HG03108 (cell line): ENCODE results near the gene TPSB2.
"Not testable (repeated sequence)": the region's sequence is repeated elsewhere in the genome, so short reads cannot be mapped to it uniquely, and the experiment has no call there.

Experiments
- ATAC-seq: cut with Tn5 transposase; IDR thresholded peaks from one replicate; pipeline ENCODE4 v1.9.1; 2021; ENCODE audit warnings: moderate library complexity; ENCODE audit not compliant: unreplicated experiment

The TPSB2 gene

GRCh38 chr16:1243907-1244850 lies 14.2 kb upstream of the TPSB2 start:
- not testable (repeated sequence) for ATAC-seq

- not testable (repeated sequence) for ATAC-seq
Observed at GRCh38 chr16:1243363-1243762, 13.4 kb upstream of the TPSB2 start.

- not testable (repeated sequence) for ATAC-seq
Observed at GRCh38 chr16:1241081-1241480, 11.1 kb upstream of the TPSB2 start.

- ATAC-seq: not testable (repeated sequence)
Observed at GRCh38 chr16:1240436-1240835, 10.5 kb upstream of the TPSB2 start, which contains the start of gene TPSAB1. Gene TPSAB1, plus strand, starts transcription at chr16:1240705. Its CDS starts 234 bp downstream, at chr16:1240939.

GRCh38 chr16:1239575-1239974 lies 9.6 kb upstream of the TPSB2 start:
- ATAC-seq: not testable (repeated sequence)

GRCh38 chr16:1238909-1239308 lies 8.9 kb upstream of the TPSB2 start:
- ATAC-seq: not testable (repeated sequence)

GRCh38 chr16:1237990-1238389 lies 8.0 kb upstream of the TPSB2 start:
- no peak for ATAC-seq

GRCh38 chr16:1236659-1237058 lies 6.7 kb upstream of the TPSB2 start:
- not testable (repeated sequence) for ATAC-seq

- ATAC-seq: not testable (repeated sequence)
Observed at GRCh38 chr16:1232049-1232748, 2.2 kb upstream of the TPSB2 start.

GRCh38 chr16:1231301-1231700 lies 1.3 kb upstream of the TPSB2 start:
- not testable (repeated sequence) for ATAC-seq

- ATAC-seq: not testable (repeated sequence)
Observed at GRCh38 chr16:1230471-1231212, 658 bp upstream of the TPSB2 start.

- not testable (repeated sequence) for ATAC-seq
Observed at GRCh38 chr16:1229476-1229875, 508 bp downstream of the TPSB2 start.

GRCh38 chr16:1228227-1228626 lies 1.8 kb downstream of the TPSB2 start:
- not testable (repeated sequence) for ATAC-seq

- not testable (repeated sequence) for ATAC-seq
Observed at GRCh38 chr16:1226692-1227091, 3.3 kb downstream of the TPSB2 start.

- not testable (repeated sequence) for ATAC-seq
Observed at GRCh38 chr16:1225728-1226311, 4.2 kb downstream of the TPSB2 start.

- no peak for ATAC-seq
Observed at GRCh38 chr16:1225051-1225451, 4.9 kb downstream of the TPSB2 start, which contains the start of gene TPSG1. Gene TPSG1, minus strand, starts transcription at chr16:1225268. Its CDS starts 16 bp downstream, at chr16:1225252.

GRCh38 chr16:1224558-1224957 lies 5.4 kb downstream of the TPSB2 start:
- no peak for ATAC-seq

- no peak for ATAC-seq
Observed at GRCh38 chr16:1223355-1224214, 6.4 kb downstream of the TPSB2 start.

GRCh38 chr16:1222553-1223354 lies 7.2 kb downstream of the TPSB2 start:
- no peak for ATAC-seq
